IPS-20b (cell line): Measurements from ENCODE around the gene PSPN.
"Not testable (repeated sequence)": the region's sequence is repeated elsewhere in the genome, so short reads cannot be mapped to it uniquely, and the experiment has no call there.

Experiments used
- H3K27ac ChIP-seq: one replicate; pipeline ENCODE4 v1.5.1; 2013; ENCODE audit warnings: low read length
- H3K27me3 ChIP-seq: 2 replicates; pipeline ENCODE4 v1.6.1; 2013; ENCODE audit warnings: mild to moderate bottlenecking, low read length, inconsistent platforms; ENCODE audit not compliant: insufficient read depth
- H3K36me3 ChIP-seq: 2 replicates; pipeline ENCODE4 v1.6.1; 2013; ENCODE audit warnings: low read depth, mild to moderate bottlenecking, inconsistent platforms, low read length, moderate library complexity; ENCODE audit not compliant: insufficient read depth
- H3K4me1 ChIP-seq: 2 replicates; pipeline ENCODE4 v1.6.1; 2013; ENCODE audit warnings: mild to moderate bottlenecking, control low read depth, inconsistent platforms, low read length, moderate library complexity; ENCODE audit not compliant: insufficient read depth
- H3K4me3 ChIP-seq: 2 replicates; pipeline ENCODE4 v1.5.1; 2013; ENCODE audit warnings: mild to moderate bottlenecking, low read length, inconsistent platforms
- H3K9ac ChIP-seq: 2 replicates; pipeline ENCODE4 v1.6.1; 2013; ENCODE audit warnings: low read depth, mild to moderate bottlenecking, inconsistent platforms, low read length, moderate library complexity
- H3K9me3 ChIP-seq: 2 replicates; pipeline ENCODE4 v1.6.1; 2013; ENCODE audit warnings: mild to moderate bottlenecking, low read depth, low read length, inconsistent platforms; ENCODE audit not compliant: insufficient read depth

PSPN gene

GRCh38 chr19:6360445-6360844 is 15.3 kb downstream of the PSPN start:
- not testable (repeated sequence) for H3K36me3 ChIP-seq, H3K27me3 ChIP-seq, H3K4me3 ChIP-seq, H3K9me3 ChIP-seq, H3K4me1 ChIP-seq, H3K27ac ChIP-seq, H3K9ac ChIP-seq

DNA sequence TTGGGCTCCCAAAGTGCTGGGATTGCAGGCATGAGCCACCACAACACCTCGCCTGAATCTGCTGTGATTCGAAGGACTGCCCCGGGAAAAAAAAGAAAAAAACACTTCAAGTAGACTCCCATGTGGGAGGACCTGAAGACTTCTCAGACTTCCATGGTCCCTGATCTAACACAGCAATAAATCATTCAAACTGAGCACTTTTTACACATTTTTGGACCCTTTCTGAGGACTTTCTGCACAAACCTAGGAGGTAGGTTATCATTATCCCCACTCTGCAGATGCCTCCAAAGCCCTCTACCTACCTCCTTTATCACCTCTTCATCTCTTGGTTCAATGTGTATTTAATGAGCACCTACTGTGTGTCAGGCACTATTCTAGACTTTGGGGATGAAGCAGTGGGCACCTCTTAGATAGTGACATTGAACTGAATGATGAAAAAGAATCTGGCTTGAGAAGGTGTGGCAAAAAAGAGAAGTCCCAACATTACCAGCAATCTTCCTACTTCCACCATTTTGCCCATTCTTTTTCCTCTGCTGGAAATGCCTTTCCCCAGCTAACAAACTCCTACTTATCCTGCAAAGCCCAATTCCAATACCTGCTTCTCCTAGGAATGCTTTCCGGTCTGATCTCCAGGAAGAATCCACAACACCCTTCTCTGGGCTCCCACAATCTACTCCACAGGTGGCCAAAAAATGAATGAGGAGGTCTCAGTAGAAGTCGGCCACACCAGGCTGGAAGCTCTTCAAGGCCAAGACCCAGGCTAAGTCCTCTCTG is 16.0 kb downstream of the PSPN start:
- H3K4me1 ChIP-seq = peaks cover 4% of the 10 kb centered on the region; the same call in 1 of the 2 replicates
- H3K4me3 ChIP-seq = no peak overlapping the region
- H3K9ac ChIP-seq = no peak overlapping the region
- H3K36me3 ChIP-seq = no peaks in the 10 kb centered on the region; the same call in 1 of the 2 replicates
- no peaks in the 10 kb centered on the region for H3K9me3 ChIP-seq
- H3K27ac ChIP-seq = no peak overlapping the region
- H3K27me3 ChIP-seq = no peaks in the 10 kb centered on the region

- H3K36me3 ChIP-seq = no peaks in the 10 kb centered on the region
- no peaks in the 10 kb centered on the region for H3K9me3 ChIP-seq
- H3K4me1 ChIP-seq = peaks cover 4% of the 10 kb centered on the region; the same call in 1 of the 2 replicates
- no peaks in the 10 kb centered on the region for H3K27me3 ChIP-seq
- H3K4me3 ChIP-seq = no peak overlapping the region
- no peak overlapping the region for H3K9ac ChIP-seq
- H3K27ac ChIP-seq = no peak overlapping the region
Observed at GRCh38 chr19:6358003-6358402, 17.7 kb downstream of the PSPN start.

DNA sequence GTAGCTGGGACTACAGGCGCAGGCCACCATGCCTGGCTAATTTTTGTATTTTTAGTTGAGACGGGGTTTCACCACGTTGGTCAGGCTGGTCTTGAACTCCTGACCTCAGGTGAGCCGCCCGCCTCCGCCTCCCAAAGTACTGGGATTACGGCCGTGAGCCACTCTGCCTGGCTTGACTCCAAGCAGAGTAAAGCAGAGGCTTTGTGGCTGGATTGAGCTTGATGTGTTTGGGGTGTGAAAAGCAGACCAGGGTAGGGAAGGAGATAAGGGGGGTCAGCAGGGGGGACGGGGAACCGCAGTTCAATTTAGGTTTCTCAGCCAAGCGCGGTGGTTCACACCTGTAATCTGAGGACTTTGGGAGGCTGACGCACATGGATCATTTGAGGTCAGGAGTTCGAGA is 18.6 kb downstream of the PSPN start:
- no peak overlapping the region for H3K27ac ChIP-seq
- peaks cover under 1% of the 10 kb centered on the region; the same call in 1 of the 2 replicates for H3K4me1 ChIP-seq
- H3K36me3 ChIP-seq = no peaks in the 10 kb centered on the region
- no peaks in the 10 kb centered on the region for H3K9me3 ChIP-seq
- H3K27me3 ChIP-seq = no peaks in the 10 kb centered on the region
- H3K9ac ChIP-seq = no peak overlapping the region
- no peak overlapping the region for H3K4me3 ChIP-seq

DNA sequence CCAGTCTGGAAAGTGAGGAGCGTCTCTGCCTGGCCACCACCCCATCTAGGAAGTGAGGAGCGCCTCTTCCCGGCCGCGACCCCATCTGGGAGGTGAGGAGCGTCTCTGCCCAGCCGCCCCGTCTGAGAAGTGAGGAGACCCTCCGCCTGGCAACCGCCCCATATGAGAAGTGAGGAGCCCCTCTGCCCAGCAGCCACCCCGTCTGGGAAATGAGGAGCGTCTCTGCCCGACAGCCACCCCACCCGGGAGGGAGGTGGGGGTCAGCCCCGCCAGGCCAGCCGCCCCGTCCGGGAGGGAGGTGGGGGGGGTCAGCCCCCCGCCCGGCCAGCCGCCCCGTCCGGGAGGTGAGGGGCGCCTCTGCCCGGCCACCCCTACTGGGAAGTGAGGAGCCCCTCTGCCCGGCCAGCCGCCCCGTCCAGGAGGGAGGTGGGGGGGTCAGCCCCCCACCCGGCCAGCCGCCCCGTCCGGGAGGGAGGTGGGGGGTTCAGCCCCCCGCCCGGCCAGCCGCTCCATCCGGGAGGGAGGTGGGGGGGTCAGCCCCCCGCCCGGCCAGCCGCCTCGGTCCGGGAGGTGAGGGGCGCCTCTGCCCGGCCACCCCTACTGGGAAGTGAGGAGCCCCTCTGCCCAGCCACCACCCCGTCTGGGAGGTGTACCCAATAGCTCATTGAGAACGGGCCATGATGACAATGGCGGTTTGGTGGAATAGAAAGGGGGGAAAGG is 20.3 kb downstream of the PSPN start:
- not testable (repeated sequence) for H3K9ac ChIP-seq, H3K4me1 ChIP-seq, H3K9me3 ChIP-seq

GRCh38 chr19:6354098-6354674 is 21.5 kb downstream of the PSPN start:
- Histone ChIP-seq H3K9me3 (no peaks in the 10 kb centered on the region), H3K36me3 (no peaks in the 10 kb centered on the region), H3K27ac (no peak overlapping the region), H3K4me3 (no peak overlapping the region), H3K9ac (no peak overlapping the region), H3K27me3 (no peaks in the 10 kb centered on the region), H3K4me1 (no peaks in the 10 kb centered on the region)

More for the DNA sequence above, 20.3 kb downstream of the PSPN start:
- H3K4me3 ChIP-seq, H3K36me3 ChIP-seq, H3K27me3 ChIP-seq, H3K27ac ChIP-seq: not testable (repeated sequence)

DNA sequence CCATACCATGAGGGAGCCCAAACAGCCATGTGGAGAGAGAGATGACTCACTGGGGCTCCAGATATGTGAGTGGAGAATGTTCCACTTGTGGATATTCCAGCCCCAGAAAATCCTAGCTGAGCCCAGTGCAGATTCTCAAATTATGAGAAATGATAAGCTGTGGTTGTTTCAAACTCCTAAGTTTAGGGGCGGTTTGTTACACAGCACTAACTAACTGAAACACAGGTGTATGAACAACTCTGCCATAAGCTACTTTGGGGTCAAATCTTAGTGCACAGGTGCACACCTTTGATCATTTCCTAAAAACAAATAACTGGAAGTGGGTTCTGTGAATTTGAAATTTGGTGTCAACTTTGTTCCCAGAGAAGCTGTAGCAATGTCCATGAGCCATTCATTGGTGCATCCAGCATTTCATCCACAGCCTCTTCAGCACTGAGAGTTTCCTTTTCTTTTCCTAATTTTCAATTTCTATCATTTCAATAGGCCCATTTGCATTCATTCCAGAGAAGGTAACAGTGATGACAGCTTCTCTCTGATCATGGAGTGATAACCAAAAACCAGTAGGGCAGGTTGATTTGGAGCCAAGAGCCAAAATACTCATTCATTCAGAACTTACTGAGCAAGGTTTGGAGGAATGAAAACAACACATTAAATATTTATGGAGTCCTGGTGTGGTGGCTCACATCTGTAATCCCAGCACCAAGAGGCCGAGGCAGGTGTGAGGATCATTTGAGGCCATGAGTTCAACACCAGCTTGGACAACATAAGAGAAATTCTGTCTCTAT is 23.2 kb downstream of the PSPN start:
- H3K9ac ChIP-seq = no peak overlapping the region
- no peak overlapping the region for H3K4me3 ChIP-seq
- no peaks in the 10 kb centered on the region for H3K9me3 ChIP-seq
- no peak overlapping the region for H3K27ac ChIP-seq
- no peaks in the 10 kb centered on the region for H3K36me3 ChIP-seq
- H3K4me1 ChIP-seq = no peaks in the 10 kb centered on the region
- no peaks in the 10 kb centered on the region for H3K27me3 ChIP-seq

DNA sequence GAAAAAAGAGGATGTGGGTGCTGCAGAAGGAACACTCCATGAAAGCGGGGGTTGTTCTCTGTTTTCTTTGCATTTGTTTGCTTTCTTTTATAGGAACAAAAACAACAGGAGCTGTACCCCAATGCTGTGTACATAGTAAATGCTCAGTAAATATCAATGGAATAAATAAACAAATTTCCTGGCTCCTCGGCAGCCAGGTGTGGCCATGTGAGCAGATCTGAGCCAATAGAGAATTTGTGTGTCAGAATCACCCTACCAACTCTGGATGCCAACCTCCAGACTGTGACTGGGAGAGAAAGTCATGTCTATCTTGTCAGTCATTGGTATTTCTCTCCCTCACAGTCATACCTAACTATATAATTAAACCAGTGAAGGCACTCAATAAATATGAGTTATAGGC is 25.0 kb downstream of the PSPN start:
- no peaks in the 10 kb centered on the region for H3K9me3 ChIP-seq
- no peak overlapping the region for H3K4me3 ChIP-seq
- H3K27ac ChIP-seq = no peak overlapping the region
- H3K27me3 ChIP-seq = no peaks in the 10 kb centered on the region
- H3K36me3 ChIP-seq = no peaks in the 10 kb centered on the region
- H3K4me1 ChIP-seq = no peaks in the 10 kb centered on the region
- no peak overlapping the region for H3K9ac ChIP-seq

- not testable (repeated sequence) for H3K4me1 ChIP-seq, H3K36me3 ChIP-seq, H3K4me3 ChIP-seq, H3K9ac ChIP-seq, H3K27ac ChIP-seq, H3K27me3 ChIP-seq, H3K9me3 ChIP-seq
Observed at GRCh38 chr19:6349271-6349670, 26.5 kb downstream of the PSPN start.

DNA sequence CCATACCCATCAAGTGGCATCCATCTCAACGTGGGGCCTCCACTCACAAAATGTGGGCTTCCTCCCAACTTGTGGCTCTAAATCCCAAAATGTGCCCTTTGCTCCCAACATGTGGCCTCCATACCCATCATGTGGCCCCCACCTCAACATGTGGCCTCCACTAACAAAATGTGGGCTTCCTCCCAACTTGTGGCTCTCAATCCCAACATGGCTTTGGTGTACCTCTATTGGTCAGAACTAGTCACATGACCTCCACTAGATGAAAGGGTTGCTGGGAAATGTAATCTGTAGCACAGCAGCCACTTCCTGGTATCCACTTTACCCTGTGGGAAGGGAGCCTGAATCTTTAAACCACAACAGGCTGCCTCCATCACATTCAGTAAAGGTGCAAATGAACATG is 32.3 kb downstream of the PSPN start:
- H3K27ac ChIP-seq = no peak overlapping the region
- H3K9me3 ChIP-seq = no peaks in the 10 kb centered on the region
- no peak overlapping the region for H3K9ac ChIP-seq
- no peaks in the 10 kb centered on the region for H3K4me1 ChIP-seq
- H3K4me3 ChIP-seq = no peak overlapping the region
- H3K27me3 ChIP-seq = no peaks in the 10 kb centered on the region
- no peaks in the 10 kb centered on the region for H3K36me3 ChIP-seq

- Histone ChIP-seq H3K27me3 (no peaks in the 10 kb centered on the region), H3K36me3 (no peaks in the 10 kb centered on the region), H3K9me3 (no peaks in the 10 kb centered on the region), H3K9ac (no peak overlapping the region), H3K27ac (no peak overlapping the region), H3K4me1 (no peaks in the 10 kb centered on the region), H3K4me3 (no peak overlapping the region)
Observed at GRCh38 chr19:6340493-6341201, 35.1 kb downstream of the PSPN start.
